K562 (cell line): Measurements from ENCODE around the gene KDM2A. TPM values are rescaled to one million over a fixed set of nuclear protein-coding genes. Genes with fewer than 3 reads are reported as not detected.

Experiments
- BRF2 ChIP-seq: IDR thresholded peaks from 3 replicates; pipeline ENCODE4 v1.6.1; 2011; ENCODE audit warnings: borderline replicate concordance, mild to moderate bottlenecking; ENCODE audit not compliant: insufficient read length, insufficient read depth
- CHCHD3 ChIP-seq: fragments of 250-450 bp; sonication (Bioruptor Pico); IDR thresholded peaks from 2 replicates; pipeline ENCODE4 v2.1.2; 2022; ENCODE audit warnings: mild to moderate bottlenecking
- E2F6 ChIP-seq, 2 experiments: IDR thresholded peaks; 2 replicates each; pipeline ENCODE4 v1.6.1; 2011; ENCODE audit warnings: borderline replicate concordance in 1 of 2, control low read depth in 1 of 2, low read depth in 1 of 2, low read length in 1 of 2, mild to moderate bottlenecking in 1 of 2, mixed read lengths in 1 of 2, moderate library complexity in 1 of 2; ENCODE audit not compliant: insufficient read depth in 1 of 2, insufficient read length in 1 of 2, poor library complexity in 1 of 2, severe bottlenecking in 1 of 2; ENCODE audit errors: extremely low read depth in 1 of 2
- FOXJ3 ChIP-seq: sonication (generic); formaldehyde crosslinking; IDR thresholded peaks from 2 replicates; pipeline ENCODE4 v1.4.0; 2020; ENCODE audit warnings: mild to moderate bottlenecking, missing genetic modification reagents
- GATAD2A ChIP-seq: fragments of 450-650 bp; IDR thresholded peaks from 2 replicates; pipeline ENCODE4 v1.6.1; 2017
- GTF2F1 ChIP-seq: IDR thresholded peaks from 2 replicates; pipeline ENCODE4 v1.6.1; 2011; ENCODE audit warnings: low read depth, low read length, improper control_type of control experiment
- HBP1 ChIP-seq: fragments of 450-650 bp; formaldehyde crosslinking; IDR thresholded peaks from 2 replicates; pipeline ENCODE4 v1.4.0; 2022; ENCODE audit warnings: missing genetic modification characterization
- LARP7 ChIP-seq: fragments of 450-650 bp; IDR thresholded peaks from 2 replicates; pipeline ENCODE4 v1.6.1; 2016
- MEIS2 ChIP-seq: fragments of 450-650 bp; IDR thresholded peaks from 2 replicates; pipeline ENCODE4 v1.6.1; 2014; ENCODE audit warnings: mild to moderate bottlenecking; ENCODE audit not compliant: partially characterized antibody
- PTTG1 ChIP-seq: fragments of 450-650 bp; IDR thresholded peaks from 2 replicates; pipeline ENCODE4 v1.6.1; 2016; ENCODE audit warnings: low read depth, mild to moderate bottlenecking, missing genetic modification characterization, missing compliant biosample characterization
- SAP30 ChIP-seq: fragments of 200-600 bp; sonication (generic); IDR thresholded peaks from 2 replicates; pipeline ENCODE4 v1.6.1; 2012; ENCODE audit warnings: borderline replicate concordance, low read depth, mild to moderate bottlenecking, moderate library complexity, low read length, control low read depth, inconsistent platforms; ENCODE audit not compliant: insufficient read depth, poor library complexity, severe bottlenecking
- TEAD4 ChIP-seq, 2 experiments: sonication (generic) in 1 of 2; formaldehyde crosslinking in 1 of 2; IDR thresholded peaks; 2 replicates each; pipeline versions ENCODE4 v1.6.1 to v1.8.0; 2012 to 2022; ENCODE audit warnings: borderline replicate concordance in 1 of 2, inconsistent platforms in 1 of 2, low read length in 1 of 2, mild to moderate bottlenecking in 1 of 2, missing genetic modification reagents in 1 of 2
- U2AF2 ChIP-seq: fragments of 200-400 bp; formaldehyde crosslinking; optimal IDR thresholded peaks from 2 replicates; pipeline ENCODE3; 2017; ENCODE audit warnings: low read depth, mild to moderate bottlenecking, low read length
- ZBTB7A ChIP-seq: IDR thresholded peaks from 2 replicates; pipeline ENCODE4 v1.6.1; 2011; ENCODE audit warnings: low read depth, mild to moderate bottlenecking, low read length, moderate library complexity, borderline replicate concordance; ENCODE audit not compliant: control insufficient read depth
- ZNF124 ChIP-seq: sonication (generic); formaldehyde crosslinking; IDR thresholded peaks from 2 replicates; pipeline ENCODE4 v1.8.1; 2022; ENCODE audit warnings: missing genetic modification reagents
- ZNF263 ChIP-seq: sonication (generic); formaldehyde crosslinking; IDR thresholded peaks from 2 replicates; pipeline ENCODE4 v1.8.0; 2022; ENCODE audit warnings: mild to moderate bottlenecking, missing genetic modification reagents, borderline replicate concordance
- ZNF282 ChIP-seq: sonication (generic); formaldehyde crosslinking; IDR thresholded peaks from 2 replicates; pipeline ENCODE4 v1.8.1; 2023; ENCODE audit warnings: missing genetic modification reagents
- ZNF41 ChIP-seq: fragments of 250-450 bp; sonication (Bioruptor Pico); conservative IDR thresholded peaks from 2 replicates; pipeline ENCODE4 v1.4.0; 2020; ENCODE audit warnings: mild to moderate bottlenecking
- ZNF592 ChIP-seq: fragments of 450-650 bp; IDR thresholded peaks from 2 replicates; pipeline ENCODE4 v1.6.1; 2017; ENCODE audit warnings: antibody characterized with exemption, mild to moderate bottlenecking
- polyA plus RNA-seq, 8 experiments: library from polyadenylated mRNA; depleted of rRNA in 4 of 8; stranded (reverse) in 5 of 8; unstranded in 3 of 8; fragments of >200 nt; fragmentation: Nextera tagmentation in 2 of 8; fragmentation: Illumina TruSeq in 1 of 8; extraction: Ambion mirVana in 2 of 8; extraction: Trizol in 1 of 8; gene quantifications; 2 replicates each; pipeline versions ENCODE4 v1.2.1 to v1.2.3, GENCODE V29; 2011 to 2014; ENCODE audit warnings: inconsistent platforms in 1 of 8, missing spikeins in 1 of 8
- total RNA-seq, 7 experiments: library from RNA; depleted of rRNA in 6 of 7; stranded (reverse); fragments of >200 nt in 6 of 7; fragmentation: Illumina TruSeq in 2 of 7; extraction: Trizol in 2 of 7; gene quantifications; 2 replicates each; pipeline versions ENCODE4 v1.2.1 to v1.2.3, GENCODE V29; 2011 to 2021; ENCODE audit warnings: low replicate concordance in 1 of 7

Gene KDM2A
- total and polyA plus RNA-seq, 9 of the 15 experiments (the other 6 are each of a cell fraction or from before 2014, with no cell fraction given) = 5.0 to 39.3 (median 21.3) TPM

DNA sequence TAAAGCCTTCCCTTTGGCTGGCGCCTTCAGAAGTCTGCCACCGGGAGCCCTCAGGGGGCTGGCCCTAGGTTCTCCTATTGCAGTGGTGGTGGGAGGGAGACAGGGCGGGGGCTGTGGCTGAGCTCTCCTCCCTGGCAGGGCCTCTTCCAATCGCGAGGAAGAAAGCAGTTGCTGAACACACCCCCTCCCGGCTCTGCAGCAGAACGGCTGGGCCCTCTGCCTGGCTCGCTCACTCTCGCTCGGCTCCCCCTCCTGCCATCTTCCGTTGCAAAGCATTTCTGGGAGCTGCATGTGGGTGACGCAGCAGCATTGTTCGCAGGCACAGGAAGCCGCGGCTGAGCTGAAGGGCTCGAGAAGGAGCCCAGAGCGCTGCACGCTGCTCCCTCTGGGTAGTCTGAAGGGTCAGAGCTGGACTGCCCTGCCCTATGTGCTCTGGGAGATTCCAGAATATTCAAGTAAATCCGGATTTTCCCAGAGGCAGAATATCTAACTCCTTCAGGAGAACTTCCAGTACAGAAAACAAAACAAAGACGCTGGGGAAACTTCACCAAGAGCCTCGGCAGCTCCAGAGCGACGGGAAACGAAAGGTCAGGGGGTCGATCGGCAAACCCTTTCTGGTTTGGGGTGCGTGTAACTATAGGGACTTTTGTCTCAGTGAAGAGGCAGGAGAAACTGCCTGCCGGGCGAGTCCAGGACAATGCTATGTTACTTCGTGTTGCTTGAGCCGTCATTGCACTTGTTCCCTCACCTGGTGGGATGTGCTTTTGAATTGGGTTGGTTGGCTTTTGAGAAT lies 120.9 kb downstream of the KDM2A start (continued):
- peak; percentile 86; the same call in 1 of the 2 replicates for TF ChIP-seq GTF2F1
- TF ChIP-seq TEAD4 (IDR thresholded peaks at IDR 0.05; ENCODE audit: low read length) = peak; percentile 29; the same call in 1 of the 2 replicates
- no peak for TF ChIP-seq TEAD4 (CRISPR knock-in tag; IDR thresholded peaks at IDR 0.05; ENCODE audit: borderline replicate concordance)
- TF ChIP-seq HBP1 (CRISPR knock-in tag) = no peak
- peak; percentile 13 to 31 for TF ChIP-seq E2F6 (IDR thresholded peaks at IDR 0.05; ENCODE audit: borderline replicate concordance in 1 of 2, extremely low read depth in 1 of 2, insufficient read depth in 1 of 2, insufficient read length in 1 of 2, low read depth in 1 of 2, low read length in 1 of 2, poor library complexity in 1 of 2, severe bottlenecking in 1 of 2)
- no peak for TF ChIP-seq ZNF592
- TF ChIP-seq BRF2 = no peak
- peak; percentile 73; the same call in 1 of the 2 replicates for TF ChIP-seq ZBTB7A
- no peak; the same call in 1 of the 2 replicates for TF ChIP-seq ZNF263 (CRISPR knock-in tag)
- no peak for TF ChIP-seq CHCHD3
- no peak for TF ChIP-seq ZNF124 (CRISPR knock-in tag)
- peak; percentile 21 for TF ChIP-seq MEIS2
- TF ChIP-seq FOXJ3 (CRISPR knock-in tag) = no peak
- no peak for TF ChIP-seq ZNF282 (CRISPR knock-in tag)
- no peak for TF ChIP-seq LARP7
- no peak for TF ChIP-seq U2AF2
- TF ChIP-seq ZNF41 (CRISPR knock-in tag) = no peak
- TF ChIP-seq PTTG1 (tag) = no peak
- TF ChIP-seq GATAD2A = no peak
- peak; percentile 89 for TF ChIP-seq SAP30
